Kidney glomerular epithelial cell (primary cell): Measurements from ENCODE around the gene CHST8.
"Not testable (repeated sequence)": the region's sequence is repeated elsewhere in the genome, so short reads cannot be mapped to it uniquely, and the experiment has no call there.

ENCODE experiments used
- DNase-seq: peaks from one replicate; lab custom pipeline; 2025; lab: John Stamatoyannopoulos, UW

CHST8 gene

GRCh38 chr19:33690378-33691029 is 68.8 kb downstream of the CHST8 start:
- DNase-seq, result no peak

- no peak for DNase-seq
Observed at GRCh38 chr19:33691030-33691427, 69.3 kb downstream of the CHST8 start.

GRCh38 chr19:33691736-33692135 is 70.0 kb downstream of the CHST8 start:
- DNase-seq, result no peak

- DNase-seq, result no peak
Observed at GRCh38 chr19:33693678-33694077, 71.9 kb downstream of the CHST8 start.

DNA sequence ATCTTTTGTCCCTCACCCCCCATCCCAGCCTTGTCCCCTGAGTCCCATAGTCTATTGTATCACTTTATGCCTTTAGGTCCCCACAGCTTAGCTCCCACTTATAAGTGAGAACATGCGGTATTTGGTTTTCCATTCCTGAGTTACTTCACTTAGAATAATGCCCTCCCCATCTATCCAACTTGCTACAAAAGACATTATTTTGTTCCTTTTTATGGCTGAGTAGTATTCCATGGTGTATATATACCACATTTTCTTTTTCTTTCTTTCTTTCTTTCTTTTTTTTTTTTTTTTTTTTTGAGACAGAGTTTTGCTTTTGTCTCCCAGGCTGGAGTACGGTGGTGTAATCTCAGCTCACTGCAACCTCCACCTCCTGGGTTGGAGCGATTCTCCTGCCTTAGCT is 73.8 kb downstream of the CHST8 start:
- DNase-seq, result not testable (repeated sequence)

DNA sequence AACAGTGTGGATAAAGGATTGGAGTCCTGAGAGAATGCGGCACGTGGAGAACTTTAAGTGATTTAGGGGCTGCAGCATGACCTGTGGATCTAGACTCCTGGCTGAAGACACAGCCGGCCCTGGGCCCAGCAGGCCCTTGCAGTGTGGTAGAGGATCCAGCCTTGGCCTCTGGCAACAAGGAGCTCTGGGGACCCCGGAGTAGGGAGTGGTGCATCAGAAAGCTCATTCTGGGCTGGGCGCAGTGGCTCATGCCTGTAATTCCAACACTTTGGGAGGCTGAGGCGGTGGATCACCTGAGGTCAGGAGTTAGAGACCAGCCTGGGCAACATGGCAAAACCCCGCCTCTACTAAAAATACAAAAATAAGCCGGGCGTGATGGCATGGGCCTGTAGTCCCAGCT is 76.0 kb downstream of the CHST8 start:
- DNase-seq, result no peak

- no peak for DNase-seq
Observed at GRCh38 chr19:33698576-33699435, 77.1 kb downstream of the CHST8 start.

- no peak for DNase-seq
Observed at GRCh38 chr19:33699754-33700407, 78.1 kb downstream of the CHST8 start.

DNA sequence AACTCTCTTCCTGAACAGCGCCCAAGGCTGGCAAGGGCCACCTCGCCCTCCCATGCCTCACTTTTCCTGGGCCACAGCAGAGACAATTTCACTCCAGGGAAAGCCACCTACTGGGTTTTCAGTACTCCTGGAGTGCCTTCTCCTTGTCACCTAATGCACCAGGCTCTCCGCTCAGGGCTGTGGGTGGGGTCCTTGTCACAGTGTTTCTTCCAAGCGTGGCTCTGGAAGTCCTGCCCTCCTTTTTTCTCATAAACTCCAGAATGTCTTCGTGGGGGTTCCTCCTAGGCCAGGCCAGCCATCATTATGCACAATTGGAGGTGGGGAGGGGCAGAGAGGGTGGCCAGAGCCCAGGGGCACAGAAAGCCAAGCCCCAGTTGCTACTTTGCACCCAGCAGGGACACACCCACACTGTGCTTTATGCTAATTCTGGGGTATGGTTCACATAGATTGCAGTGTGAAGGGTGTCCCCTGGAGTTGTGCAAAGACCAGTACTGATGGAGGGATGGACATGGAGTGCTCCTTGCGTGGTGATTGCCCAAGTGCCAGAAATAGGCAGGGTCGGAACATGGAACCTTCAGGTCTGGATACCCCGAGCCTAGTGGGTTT is 78.8 kb downstream of the CHST8 start:
- no peak for DNase-seq

GRCh38 chr19:33701565-33701964 is 79.8 kb downstream of the CHST8 start:
- no peak for DNase-seq

- DNase-seq, result no peak
Observed at GRCh38 chr19:33702606-33703437, 81.1 kb downstream of the CHST8 start.

DNA sequence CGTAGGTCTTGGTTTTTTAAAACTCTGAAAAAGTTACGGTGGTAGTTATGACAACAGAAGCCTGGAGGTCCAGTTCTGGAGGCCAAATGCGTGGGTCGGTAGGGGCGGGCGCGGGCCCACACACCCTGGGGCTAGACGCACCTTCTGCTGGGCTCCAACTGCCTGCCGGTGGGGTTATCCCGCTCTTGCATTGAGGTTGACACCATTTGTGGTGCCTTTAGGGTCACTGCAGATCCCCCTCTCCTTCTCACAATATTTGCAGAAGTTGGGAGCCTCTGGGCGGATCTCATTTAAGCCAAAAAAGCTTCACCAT is 81.6 kb downstream of the CHST8 start:
- DNase-seq, result no peak

GRCh38 chr19:33703821-33704220 is 82.1 kb downstream of the CHST8 start:
- no peak for DNase-seq

DNA sequence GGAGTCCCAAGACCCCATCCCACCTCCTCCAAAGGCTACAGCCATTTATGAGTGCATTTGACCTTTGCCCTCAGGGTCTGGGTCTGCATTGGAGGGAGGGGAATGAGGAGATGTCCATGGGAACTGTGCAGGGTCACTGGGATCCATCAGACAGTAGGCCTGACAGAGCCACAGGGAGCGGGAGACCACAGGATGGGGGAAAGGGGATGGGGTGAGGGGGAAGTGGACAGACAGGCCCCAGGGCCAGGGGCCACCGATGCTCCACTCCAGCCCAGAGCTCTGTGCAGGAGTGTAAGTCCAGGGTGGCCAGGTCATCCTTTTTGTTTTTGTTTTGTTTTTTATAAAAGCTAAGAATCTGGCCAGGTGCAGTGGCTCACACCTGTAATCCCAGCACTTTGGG is 82.5 kb downstream of the CHST8 start:
- no peak for DNase-seq

DNA sequence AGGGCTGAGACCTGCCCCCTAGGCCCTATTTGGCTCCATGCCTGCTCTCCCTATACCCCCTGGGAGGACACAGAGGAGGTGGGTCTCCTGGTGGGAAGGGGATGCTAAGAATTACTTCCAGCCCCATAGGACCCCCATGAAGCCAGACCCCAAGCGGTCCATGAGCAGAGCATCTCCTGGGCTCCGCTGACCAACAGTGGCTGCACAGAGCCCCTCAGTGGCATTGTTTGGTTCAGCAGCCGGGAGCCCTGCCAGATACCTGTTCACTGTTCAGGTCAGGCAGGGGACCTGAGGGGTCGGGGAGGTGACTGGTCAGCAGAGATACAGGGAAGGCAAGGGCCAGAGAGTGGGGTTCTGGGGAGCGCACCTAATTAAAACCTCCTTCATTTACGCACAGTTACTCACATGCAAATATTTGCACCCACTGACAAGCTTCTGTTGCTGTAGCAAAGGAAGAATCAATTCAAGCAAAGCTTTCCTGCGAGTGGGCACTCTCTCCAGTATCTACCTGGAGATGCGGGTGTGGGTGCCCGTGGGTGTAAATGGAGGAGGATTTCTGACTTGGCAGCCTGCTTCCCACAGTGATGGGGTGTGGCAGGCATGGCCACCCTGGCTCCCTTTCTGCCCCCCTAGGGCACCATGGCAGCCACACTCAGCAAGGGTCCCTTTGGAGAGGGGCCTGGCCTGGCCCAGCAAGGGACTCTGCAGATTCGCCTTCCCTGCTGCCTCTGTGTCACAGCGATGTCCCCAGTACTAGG is 83.5 kb downstream of the CHST8 start:
- DNase-seq, result no peak

GRCh38 chr19:33705860-33706259 is 84.1 kb downstream of the CHST8 start:
- DNase-seq, result no peak

GRCh38 chr19:33706631-33707030 is 84.9 kb downstream of the CHST8 start:
- DNase-seq, result no peak

DNA sequence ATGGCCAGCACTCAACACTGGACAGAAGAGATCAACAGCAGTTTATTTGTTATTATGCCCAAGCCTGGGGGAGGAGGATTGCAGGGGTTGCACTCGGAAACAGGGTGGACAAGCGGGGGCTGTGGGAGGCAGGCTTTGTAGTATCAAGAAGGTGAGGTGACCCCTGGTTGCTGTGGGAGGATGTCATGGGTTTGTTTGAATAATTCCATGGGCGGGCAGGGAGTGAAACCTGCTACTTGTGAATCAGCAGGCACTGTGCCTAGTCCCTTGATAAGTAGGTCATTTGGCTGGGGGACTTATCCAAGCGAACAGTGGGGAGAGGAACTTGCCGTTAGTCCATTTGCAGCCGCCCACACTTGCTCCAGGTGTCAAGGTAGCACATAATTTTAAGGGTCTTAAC is 90.5 kb downstream of the CHST8 start:
- no peak for DNase-seq

GRCh38 chr19:33713194-33713593 is 91.4 kb downstream of the CHST8 start:
- DNase-seq, result no peak

DNA sequence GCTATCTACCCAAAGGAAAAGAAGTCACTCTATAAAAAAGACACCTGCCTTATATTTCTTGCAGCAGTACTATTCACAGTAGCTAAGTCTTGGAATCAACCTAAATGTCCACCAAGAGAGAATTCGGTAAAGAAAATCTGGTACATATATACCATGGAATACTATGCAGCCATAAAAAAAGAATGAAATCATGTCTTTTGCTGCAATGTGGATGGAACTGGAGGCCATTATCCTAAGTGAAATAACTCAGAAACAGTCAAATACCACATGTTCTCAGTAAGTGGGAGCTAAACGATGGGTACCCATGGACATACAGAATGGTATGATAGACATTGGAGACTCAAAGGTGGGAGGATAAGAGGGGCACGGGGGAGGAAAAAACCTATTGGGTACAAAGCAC is 92.4 kb downstream of the CHST8 start:
- DNase-seq, result no peak

GRCh38 chr19:33715462-33715861 is 93.7 kb downstream of the CHST8 start:
- no peak for DNase-seq
